ENCODE data around the gene SIX1. TPM values are rescaled to one million over a fixed set of nuclear protein-coding genes. Genes with fewer than 3 reads are reported as not detected.

Gene SIX1
- total RNA-seq, 4 donors from 2014 or later, result 0.21 to 1.2 (median 1.0) TPM; not detected in 1

GRCh38 chr14:60641742-60642269 lies 7.5 kb downstream of the SIX1 start:
- TF ChIP-seq CTCF (IDR thresholded peaks at IDR 0.05) (no peak), POLR2A (IDR thresholded peaks at IDR 0.05) (no peak)
- DNase-seq (ENCODE audit: low spot score in 2 of 2), result no peak
- H3K4me3 ChIP-seq (ENCODE audit: low read depth, poor library complexity, severe bottlenecking), result no peak overlapping the region
- WGBS, 2 donors, result 41 to 49% methylated on average over 24 to 25 of the region's 25 CpGs
- intact Hi-C loops (cut with DNase I; ENCODE audit: low total_unique reads), result no loop called here

DNA sequence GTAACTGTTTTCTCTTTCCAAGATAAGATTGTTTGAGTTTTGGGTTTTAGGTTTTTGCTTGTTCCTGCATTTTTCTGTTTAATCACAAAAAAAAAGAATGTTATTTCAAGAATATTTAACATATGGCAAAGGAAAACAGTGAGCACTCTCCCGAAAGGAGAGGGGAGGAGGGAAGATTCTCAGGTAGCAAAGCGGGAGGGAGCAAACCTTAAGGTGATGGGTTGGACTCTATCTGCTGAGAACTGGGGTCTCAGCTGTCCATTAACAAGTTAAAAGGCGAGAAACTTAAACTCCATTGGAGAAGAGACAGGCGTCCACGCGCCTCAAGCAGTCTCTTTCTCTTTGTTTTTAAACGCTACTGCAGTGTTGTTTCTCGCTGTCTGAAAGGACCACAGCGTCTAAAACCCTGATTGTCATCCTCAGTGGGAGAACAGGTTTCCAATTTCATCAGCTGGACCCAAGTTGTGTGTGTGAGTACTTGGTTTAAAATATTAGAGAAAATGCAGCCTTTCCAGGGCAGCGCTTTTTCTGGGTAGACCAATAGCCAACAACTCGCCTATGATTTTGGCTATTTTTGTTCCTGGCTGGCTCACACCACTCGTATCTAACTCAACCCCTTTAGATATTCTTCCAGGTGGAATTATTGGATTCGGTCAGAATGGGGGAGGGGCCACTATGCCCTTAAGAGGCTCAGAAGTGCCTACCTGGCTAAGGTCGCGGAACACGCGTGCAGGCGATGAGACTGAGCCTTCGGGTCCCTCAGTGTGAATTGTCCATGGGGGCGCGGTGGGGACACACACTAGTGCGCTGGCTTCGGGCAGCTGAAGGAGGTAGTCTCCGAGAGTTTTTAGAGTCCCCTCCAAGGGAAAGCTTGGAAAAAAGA lies 8.2 kb downstream of the SIX1 start:
- 36 to 42% methylated on average over 24 of the region's 24 CpGs for whole genome bisulfite sequencing, 2 donors
- DNase-seq (ENCODE audit: low spot score in 2 of 2), result no peak
- intact Hi-C loops (cut with DNase I; ENCODE audit: low total_unique reads), result no loop called here
- H3K4me3 ChIP-seq (ENCODE audit: low read depth, poor library complexity, severe bottlenecking), result no peak overlapping the region
- TF ChIP-seq POLR2A (IDR thresholded peaks at IDR 0.05) (no peak), CTCF (IDR thresholded peaks at IDR 0.05) (no peak)

GRCh38 chr14:60639674-60640073 lies 9.6 kb downstream of the SIX1 start:
- WGBS, 2 donors, result 5 to 29% methylated on average over 1 of the region's 1 CpG
- intact Hi-C loops (cut with DNase I; ENCODE audit: low total_unique reads), result no loop called here
- H3K4me3 ChIP-seq (ENCODE audit: low read depth, poor library complexity, severe bottlenecking), result no peak overlapping the region
- DNase-seq (ENCODE audit: low spot score in 2 of 2), result no peak
- TF ChIP-seq POLR2A (IDR thresholded peaks at IDR 0.05) (no peak), CTCF (IDR thresholded peaks at IDR 0.05) (no peak)

DNA sequence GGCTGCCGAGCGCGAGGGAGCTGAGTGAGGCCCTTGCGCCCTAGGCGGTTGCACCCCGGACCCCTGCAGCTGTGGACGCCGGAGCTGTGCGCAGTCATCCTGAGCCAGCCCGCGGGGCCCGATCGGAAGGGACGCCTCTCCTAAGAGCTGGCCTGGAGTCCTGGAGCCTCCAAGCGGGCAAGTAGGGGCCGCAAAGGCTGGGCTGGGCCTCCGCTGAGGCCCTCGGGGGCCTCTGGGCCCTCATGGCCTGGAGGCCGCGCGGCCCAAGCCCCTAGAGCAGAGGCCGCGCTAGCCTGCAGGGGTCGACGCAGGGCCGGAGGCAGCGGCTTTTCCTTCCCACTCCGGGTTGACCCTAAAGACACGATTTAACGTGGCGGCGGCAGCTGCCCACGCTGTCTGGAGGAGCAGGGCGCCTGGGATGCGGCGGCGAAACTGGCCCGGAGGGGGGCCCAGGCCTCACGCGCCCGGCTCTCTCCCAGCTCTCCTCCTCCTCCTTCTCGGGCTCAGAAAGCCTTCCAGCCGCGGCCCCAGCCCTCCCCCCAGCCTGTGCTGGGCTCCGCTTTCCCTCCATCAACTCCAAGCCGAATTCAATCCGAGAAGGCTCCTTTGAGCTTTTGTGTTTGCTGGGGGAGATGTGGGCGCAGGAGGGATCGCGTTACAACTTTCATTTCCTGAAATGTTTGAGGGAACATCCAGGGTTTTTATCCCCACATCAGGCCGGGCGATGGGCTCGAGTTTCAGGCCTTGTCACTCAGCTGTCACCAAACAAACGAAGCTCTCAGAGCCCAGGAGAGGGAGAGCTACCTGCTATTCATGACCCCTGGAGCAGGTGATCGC lies 11.6 kb downstream of the SIX1 start:
- intact Hi-C loops (cut with DNase I; ENCODE audit: low total_unique reads), result no loop called here
- DNase-seq (ENCODE audit: low spot score in 2 of 2), result peak in 1 of 2 donors; percentile 82
- WGBS, 2 donors, result 11 to 13% methylated on average over 39 to 41 of the region's 55 CpGs
- TF ChIP-seq CTCF (IDR thresholded peaks at IDR 0.05), result no peak
- no peak for TF ChIP-seq POLR2A (IDR thresholded peaks at IDR 0.05)
- no peak overlapping the region for H3K4me3 ChIP-seq (ENCODE audit: low read depth, poor library complexity, severe bottlenecking)

GRCh38 chr14:60636879-60637478 lies 12.3 kb downstream of the SIX1 start:
- DNase-seq (ENCODE audit: low spot score in 2 of 2), result no peak
- 40 to 61% methylated on average over 19 to 20 of the region's 20 CpGs for WGBS, 2 donors
- TF ChIP-seq CTCF (IDR thresholded peaks at IDR 0.05), result no peak
- no peak for TF ChIP-seq POLR2A (IDR thresholded peaks at IDR 0.05)
- no peak overlapping the region for H3K4me3 ChIP-seq (ENCODE audit: low read depth, poor library complexity, severe bottlenecking)
- intact Hi-C loops (cut with DNase I; ENCODE audit: low total_unique reads), result no loop called here

Measured in lower leg skin (tissue), 4 donors.